DMS114 treated with DMSO at 0.1 percent for 48 hours (cell line): ENCODE measurements around the gene TENT4A.

Source experiments
- DNase-seq: peaks from one replicate; lab custom pipeline; 2025; ENCODE audit not compliant: unreplicated experiment; lab: John Stamatoyannopoulos, UW

Gene TENT4A

DNA sequence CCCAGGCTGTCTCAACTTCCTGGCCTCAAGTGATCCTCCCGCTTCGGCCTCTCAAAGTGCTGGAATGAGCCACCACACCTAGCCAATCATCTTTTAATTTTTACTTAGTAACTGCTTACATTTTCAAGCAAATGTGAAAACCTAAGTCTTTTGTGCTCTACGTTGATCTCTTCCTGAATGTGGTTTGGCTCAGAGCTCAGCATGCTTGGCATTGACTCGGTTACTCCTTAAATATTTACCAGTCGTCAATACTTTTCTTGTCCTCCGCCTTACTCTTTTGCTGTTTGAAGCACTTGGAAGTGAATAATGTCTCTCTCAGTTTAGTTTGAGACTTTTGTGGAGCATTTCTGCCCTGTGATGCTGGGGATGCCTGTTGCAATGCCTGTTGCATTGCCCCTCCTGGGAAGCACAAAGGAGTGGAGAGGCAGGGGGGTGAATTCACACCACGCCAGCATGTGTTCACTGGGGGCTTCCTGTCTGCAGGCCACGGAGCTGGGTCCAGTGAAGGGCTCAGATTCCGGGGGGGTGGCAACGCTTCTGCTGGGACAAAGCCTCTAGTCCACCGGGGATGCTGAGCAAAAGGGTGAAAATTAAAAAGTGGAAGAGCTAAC lies 13.1 kb upstream of the TENT4A start:
- DNase-seq = no peak

DNA sequence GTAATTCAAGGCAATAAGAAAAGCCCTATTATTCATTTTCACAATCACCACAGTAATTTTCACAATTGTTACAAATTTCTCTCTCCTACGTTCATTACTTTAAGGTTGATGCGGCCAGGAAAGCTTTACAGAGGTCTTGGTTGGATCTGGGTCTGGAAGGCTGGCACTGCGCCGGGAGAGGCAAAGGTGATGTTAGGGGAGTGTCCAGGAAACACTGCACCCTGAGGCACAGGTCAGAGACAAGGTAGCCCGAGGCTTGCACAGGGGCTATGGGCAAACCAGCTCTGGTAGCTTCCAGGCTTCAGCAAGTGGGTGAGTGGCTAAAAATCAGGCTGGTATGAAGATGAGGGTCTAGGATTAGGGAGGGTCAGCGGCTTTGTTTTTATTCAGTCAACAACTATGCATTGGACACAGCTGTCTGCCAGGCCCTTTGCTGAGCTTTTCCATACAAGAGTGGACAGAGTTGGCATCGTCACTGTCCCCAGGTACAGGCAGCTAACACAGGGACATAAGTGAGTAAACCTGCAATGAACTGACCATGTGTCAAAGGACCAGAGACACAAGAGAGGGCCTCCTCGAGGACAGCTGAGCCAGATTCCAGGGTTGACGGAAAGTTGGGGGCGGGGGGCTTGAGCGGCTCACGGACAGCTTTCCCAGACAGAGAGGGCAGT lies 12.4 kb upstream of the TENT4A start:
- DNase-seq = no peak

DNA sequence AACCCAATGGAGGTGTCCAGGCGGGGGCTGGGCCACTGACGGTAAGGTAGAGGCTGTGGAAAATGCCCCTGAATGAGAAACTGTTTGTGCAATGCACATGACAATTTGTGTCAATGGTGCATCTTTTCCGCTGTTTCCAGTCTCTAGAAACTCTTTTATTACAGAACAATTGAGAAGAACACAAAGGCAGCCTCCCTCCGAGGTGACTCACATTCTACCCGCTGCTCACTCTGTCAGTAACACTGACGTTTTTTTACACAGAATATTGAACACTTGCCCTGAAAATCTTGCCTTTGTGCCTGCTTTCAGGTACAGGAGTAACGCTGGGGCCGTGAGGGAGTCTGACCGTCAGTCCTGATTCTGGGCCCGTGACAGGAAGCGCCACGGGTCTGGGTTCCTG lies 11.7 kb upstream of the TENT4A start:
- DNase-seq = no peak

DNA sequence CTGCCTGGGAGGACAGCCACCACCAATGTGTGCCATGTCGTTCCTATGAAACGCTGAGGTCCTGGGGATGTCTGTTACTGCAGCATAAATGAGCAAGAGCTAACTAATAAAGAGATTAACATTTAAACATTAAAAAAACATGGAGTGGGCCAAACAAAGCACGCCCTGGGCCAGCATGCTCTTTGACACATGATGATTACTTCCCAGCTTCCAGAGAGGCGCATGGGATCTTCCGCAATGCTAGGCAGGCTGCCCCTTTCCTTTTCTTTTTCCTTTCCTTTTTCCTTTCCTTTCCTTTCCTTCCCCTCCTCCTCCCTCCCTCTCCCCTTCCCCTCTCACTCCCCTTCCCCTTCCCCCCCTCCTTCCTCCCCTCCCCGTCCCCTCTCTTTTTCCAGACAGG lies 10.6 kb upstream of the TENT4A start:
- DNase-seq = no peak

DNA sequence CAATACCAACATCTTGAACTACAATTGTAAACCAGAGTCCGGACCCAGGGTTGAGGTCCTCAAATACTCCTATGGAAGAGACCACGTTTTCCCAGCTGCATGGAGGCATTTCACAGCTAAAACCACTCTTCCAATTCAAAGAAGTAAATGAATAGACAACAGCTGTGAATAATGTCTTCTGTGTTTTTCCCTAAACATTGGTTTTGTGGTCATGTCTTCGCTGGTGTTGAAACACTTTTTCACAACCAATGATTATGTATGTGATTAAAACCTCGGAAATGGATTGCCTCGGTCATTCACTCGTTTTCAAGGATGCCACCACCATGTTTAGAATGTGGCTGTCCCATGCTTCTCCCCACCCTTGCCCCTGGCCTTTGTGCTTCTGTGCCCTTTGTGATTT lies 9.4 kb upstream of the TENT4A start:
- DNase-seq = no peak

DNA sequence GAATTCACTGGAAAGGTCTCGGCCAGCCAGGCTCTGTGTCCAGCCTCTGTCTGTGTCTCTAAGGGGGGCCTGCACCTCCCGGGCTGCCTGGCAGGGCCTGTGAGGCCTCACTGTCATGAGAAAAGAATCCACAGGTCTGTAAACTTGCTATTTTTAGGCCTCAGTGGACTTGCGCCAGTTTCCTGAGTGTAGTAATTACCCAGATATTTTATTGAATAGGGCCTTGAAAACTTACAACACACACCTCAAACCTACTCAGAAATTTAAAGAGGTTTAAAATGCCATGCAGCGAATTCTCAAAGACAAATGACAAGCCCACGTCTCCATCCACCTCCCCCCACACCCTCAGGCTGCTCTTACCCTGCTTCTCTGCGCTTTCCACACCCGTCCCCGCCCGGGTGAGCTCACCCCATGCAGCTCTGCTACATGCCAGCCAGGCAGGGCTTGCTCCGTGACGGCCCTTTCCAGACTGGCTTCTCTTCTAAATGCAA lies 8.8 kb upstream of the TENT4A start:
- no peak for DNase-seq

DNA sequence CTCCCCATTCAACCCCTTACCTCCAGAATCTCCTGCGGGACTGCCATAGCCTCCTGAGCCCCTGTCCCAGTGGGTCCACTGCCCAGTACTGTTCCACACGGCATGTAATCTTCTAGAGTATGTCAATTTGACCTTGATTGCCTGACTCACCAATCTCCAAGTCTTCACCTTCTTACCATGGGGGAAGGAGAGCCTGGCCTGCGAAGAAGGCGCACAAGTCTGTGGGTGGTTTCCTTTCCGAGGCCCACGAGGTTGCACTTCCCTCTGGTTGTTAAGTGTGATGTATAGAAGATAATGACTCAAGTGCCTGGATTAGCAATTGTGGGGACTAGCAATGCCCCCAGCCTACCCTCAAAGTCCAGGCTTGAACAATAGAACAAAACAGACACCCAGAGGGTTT lies 8.1 kb upstream of the TENT4A start:
- DNase-seq = no peak

DNA sequence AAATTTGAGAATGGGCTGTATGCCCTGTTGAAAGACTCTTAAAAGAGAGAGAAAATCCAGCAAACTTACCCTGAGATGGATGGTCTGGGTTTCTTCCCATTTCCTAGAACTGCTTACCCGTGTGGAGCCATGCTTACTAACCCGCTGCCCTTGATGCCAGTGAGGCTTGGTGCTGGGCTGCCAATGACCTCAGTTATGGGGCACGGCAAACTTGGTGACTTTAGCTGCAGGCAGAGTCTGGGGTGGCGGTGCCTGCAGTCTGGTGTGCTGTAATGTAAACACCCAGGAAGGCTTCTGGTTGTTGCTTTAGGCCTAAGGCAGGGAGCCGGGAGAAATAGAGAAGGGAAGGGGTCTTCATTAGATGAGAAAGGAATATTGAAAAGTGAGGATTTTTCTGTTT lies 7.3 kb upstream of the TENT4A start:
- no peak for DNase-seq

DNA sequence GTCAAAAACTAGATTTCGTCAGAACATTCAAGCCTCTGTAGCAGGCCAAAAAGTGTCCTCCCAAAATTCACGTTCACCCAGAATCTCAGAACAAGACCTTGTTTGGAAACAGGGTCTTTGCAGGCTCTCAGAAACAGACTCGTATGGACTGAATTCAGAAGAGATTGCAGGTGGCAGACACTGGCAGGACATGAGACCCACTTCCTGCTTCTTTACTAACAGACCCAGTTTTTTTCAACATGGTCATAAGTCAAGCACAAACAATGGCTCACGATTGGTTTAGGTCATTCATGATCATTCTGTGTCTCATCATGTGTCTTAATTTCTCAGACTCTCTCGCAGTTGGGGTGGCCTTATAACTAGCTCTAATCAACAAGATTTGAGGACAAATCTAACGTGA lies 5.4 kb upstream of the TENT4A start:
- DNase-seq = no peak

DNA sequence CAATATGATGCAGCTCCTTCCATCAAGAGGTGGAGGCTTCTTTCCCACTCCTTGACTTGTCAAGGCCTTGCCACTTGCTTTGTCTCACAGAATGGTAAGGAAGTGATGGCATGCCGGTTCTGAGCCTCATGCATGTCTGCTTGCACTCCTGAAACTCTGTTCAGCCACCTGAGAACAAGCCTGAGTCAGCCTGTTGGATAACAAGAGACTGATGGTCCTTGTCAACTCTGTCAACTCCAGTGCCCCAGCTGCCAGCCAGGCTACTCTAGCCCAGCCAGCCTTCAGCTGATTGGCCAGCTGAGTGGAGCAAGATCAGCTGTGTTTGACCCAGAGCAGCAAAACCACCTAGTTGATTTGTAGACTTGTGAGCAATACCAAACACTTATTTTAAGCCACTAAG lies 4.4 kb upstream of the TENT4A start:
- DNase-seq = no peak

DNA sequence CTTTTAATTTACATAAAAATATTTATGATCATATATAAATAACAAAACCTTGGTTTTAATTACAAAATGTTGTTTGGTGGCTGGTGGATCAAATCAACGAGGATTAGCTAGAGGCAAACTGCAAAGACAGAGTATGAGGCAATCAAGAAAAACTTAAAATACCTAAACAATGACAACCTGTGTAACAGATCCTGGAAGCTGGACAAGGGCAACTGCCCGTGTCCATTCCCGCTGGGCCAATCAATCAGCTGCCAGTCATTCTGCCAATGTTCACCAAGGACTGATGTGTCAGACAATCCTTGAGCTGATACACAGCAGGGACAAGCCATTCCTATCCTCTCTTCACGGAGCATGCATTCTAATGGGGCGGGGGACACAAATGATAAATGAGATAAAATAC lies 3.2 kb upstream of the TENT4A start:
- no peak for DNase-seq

DNA sequence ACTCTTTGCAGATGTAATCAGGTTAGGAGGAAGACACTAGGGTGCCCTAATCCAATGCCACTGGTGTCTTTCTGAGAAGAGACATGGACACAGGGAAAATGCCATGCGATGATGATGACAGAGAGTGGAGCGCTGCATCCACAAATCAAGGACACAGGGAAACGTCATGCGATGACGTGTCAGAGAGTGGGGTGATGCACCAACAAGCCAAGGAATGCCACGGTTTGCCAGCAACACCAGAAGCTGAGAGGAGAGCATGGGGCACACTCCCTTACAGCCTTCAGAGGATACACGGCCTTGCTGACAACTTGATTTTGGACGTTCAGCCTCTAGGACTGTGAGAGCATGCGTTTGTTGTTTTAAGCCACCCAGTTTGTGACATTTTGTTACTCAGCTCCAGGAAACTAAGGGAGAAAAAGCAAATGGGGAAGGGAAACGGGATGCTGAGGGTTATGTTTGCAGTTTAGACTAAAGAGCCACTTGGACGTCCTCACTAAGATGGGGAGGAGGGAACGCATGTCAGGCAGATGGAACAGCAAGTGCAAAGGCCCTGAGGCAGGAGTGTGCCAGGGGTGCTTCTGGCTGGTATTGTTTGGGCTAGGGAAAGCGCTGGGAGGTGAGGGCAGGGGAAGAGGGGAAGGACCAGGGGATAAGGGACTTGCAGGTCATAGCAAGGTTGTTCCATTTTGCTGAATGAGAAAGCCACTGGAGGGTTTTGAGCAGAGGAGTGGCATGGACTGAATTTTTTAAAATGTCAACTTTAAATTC lies 2.5 kb upstream of the TENT4A start:
- no peak for DNase-seq

DNA sequence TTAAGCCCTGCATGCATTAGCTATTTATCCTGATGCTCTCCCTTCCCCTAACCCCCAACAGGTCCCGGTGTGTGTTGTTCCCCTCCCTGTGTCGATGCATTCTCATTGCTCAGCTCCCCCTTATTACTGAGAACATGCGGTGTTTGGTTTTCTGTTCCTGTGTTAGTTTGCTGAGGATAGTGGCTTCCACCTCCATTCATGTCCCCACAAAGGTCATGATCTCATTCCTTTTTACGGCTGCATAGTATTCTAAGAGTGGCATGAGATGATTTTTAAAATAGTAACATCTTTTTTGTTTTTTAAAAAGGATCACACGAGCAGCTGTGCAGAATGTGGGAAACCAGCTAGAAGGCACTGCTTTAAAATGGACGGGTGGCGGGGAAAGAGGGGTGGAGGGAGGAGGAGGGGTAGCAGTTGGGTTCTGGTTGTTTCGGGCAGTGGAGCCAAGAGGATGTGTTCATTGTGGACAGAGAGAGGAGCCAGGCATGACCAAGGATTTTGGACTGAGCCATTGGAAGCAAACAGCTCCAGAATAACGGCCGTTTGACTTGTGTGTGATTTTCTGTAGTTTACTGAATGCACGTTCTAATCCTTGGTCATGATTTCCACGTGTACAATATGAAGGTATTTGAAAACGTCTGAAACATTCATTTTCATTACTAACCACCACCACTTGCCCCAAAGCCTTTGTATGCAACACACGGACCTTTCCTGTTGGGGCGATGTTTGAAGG lies 1.7 kb upstream of the TENT4A start:
- DNase-seq = no peak

DNA sequence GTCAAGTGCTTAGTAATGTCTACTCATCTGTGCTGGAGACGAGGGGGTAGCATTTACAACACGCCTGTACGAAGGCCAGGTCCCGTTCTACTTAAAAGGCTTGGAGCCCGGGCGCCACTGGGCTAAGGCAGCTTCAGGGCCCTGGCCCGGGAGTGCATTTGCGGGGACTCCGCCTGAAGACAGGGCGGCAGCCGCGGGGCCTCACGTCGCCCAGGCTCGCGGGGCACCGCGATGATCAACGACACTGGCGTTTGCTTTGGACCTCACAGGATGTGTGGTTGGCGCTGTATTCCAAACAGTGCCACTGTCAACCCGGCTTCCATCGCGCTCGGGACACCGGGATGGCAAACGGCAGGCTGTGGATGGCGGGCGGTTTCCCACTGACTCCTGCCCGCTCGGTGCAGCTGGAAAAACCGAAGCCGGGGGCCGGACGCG lies 1.1 kb upstream of the TENT4A start:
- DNase-seq = peak; percentile 39

DNA sequence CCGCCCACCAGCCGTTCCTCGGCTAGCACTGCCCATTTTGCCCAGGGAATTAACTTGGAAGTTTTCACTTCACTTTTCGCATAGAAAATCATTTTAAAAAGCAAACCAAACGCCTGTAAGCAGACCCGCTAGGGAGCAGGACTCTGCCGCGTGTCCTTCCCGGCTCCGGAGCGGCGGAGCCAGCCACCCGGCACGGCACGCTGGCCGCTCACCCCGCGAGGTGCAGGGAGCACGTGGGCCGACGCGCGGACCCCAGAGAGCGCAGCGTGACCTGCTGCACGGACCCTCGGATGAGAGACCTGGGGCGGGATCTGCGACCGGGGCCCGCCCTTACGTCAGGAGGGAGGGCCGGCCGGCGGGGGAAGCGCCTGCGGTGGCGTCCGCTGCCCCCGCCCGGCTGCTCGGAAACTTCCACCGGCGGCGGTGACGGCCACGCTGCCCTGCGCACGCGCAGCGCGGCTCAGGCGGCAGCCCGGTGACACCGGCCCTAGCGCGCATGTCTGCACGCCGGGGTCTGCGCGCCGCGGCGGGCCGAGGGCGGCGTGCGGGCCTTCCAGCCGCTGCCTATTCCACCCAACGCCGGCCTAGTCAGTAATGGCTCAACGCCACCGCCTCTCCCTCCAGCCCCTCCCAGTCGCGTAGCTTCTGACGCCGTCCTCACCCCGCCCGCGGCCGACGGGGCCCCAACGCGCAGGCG lies 507 bp upstream of the TENT4A start:
- peak; percentile 90 for DNase-seq

DNA sequence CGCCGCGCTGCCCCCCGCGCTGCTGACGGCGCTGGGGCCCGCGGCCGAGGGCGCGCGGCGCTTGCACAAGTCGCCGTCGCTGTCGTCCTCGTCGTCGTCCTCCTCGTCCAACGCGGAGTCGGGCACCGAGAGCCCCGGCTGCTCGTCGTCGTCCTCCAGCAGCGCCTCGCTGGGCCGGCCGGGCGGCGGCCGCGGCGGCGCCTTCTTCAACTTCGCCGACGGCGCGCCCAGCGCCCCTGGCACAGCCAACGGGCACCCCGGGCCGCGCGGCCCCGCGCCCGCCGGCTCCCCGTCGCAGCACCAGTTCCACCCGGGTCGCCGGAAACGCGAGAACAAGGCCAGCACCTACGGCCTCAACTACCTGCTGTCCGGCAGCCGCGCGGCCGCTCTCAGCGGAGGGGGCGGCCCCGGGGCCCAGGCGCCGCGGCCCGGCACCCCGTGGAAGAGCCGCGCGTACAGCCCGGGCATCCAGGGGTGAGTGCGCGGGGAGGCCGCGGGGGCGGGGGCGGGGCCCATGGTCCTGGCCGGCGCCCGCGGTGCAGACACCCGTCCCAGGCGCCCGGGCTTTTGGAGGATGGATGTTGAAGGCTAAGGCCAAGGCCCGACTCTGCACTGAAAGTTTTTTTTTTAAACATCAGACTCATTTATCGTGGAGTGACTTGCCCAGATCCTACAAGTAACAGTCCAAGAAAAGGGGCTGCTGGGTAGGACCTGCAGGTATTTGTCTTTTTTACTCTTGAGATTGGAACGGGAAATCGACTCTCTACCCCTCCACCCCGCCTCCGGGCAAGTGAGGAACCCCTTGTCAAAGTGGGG lies 1.2 kb downstream of the TENT4A start:
- DNase-seq = no peak

DNA sequence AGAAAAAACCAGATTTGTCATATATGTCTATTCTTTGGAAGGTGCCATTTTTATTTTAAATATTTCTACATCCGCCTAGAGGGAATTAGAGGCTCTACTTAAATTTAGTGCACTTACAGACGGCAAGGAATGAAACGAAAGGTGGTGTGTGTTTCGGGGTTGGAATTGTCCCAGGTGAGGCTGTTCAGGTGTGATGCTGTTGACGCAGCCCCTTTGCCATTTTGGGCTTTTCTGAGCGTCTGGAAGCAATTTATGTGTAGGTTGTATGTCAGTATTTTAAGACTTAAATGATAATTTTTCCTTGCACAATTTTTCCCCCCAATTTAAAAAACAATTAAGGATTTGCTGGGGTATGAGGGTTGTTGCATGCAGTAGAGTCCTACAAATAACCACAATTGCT lies 2.0 kb downstream of the TENT4A start:
- no peak for DNase-seq

DNA sequence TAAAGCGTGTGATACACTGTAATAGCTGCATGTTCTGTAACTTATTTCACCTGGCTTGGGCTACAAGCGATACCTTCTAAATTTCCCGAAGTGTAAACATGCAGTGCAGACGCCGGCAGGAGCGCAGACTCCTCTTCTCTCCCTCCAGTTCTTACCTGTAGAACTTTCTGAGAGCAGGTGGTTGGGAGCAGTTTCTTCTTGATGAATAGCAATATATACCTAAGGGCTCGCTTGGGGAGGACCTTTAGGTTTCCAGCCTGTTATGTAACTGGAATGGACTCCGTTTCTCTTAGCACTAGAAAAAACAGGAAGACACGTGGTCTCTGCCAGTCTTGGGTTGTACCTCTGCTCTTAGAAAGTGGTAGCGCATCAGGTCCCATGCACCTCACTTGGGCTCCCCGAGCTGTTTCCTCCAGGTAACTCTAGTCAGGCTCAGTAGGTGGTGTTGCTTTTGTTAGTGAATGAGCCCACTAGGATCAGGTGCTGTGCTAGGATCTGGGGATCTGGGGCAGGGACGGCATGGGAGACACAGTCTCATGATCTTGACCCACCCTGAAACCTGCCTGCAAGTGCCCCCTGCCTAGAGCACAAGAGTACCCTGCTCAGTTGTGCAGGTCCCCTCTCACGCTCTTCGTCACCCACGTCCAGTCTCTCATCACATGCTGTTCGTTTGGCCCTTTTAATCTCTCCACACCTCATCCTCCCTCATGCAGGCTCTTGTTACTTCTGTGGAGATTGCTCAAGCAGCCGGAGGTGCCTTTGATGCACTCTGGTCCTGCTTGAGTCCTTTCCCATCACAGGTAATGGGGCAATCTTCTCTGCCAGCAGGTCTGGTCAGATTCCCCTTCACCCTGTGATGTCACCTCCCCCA lies 2.8 kb downstream of the TENT4A start:
- DNase-seq = no peak

DNA sequence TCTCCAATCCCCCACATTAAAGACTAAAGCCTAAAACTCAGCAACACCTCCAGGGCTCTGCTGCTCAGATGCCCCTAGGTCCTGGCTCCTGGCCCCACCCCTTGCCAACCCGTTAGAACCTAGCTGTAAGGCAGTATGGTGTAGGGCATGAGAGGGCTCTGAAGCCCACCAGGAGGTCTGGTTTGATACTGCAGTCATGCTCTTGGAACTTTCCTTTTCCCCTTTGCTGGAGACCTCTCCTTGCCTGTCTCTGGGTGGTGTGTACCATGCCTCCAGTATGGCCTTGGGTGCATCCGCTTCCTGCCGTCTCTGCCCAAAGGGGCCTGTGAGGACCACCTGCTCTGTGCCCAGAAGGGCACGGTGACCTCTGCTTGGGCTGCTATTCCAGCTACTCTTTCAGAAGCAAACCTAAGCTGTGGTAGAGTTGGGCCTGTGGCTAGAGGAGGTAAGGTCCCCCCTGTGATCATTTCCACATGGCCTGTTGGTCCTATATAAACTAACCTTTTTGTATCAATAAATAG lies 3.5 kb downstream of the TENT4A start:
- no peak for DNase-seq
